Measurements from ENCODE around the gene PTCH1.
A peak's percentile ranks its signal among the peaks of the same experiment; 100 is the strongest.

The PTCH1 gene

GRCh38 chr9:95477885-95478284 lies 38.9 kb downstream of the PTCH1 start:
- Histone ChIP-seq H3K27me3 (ENCODE audit: control insufficient read depth in 5 of 5, insufficient read depth in 4 of 5, low read length in 5 of 5) (no peaks in the 10 kb centered on the region), H3K27ac (ENCODE audit: low read depth, low read length) (no peak overlapping the region), H3K9ac (ENCODE audit: low read length in 5 of 5) (no peak overlapping the region), H3K36me3 (ENCODE audit: control insufficient read depth in 5 of 5, insufficient read depth in 5 of 5, low read length in 5 of 5) (peaks cover 13 to 70% (median 67%) of the 10 kb centered on the region in 5 donors), H3K9me3 (ENCODE audit: control insufficient read depth in 5 of 5, low read length in 5 of 5) (no peaks in the 10 kb centered on the region), H3K4me3 (ENCODE audit: low read depth in 1 of 5, low read length in 5 of 5) (no peak overlapping the region), H3K4me1 (ENCODE audit: control insufficient read depth in 5 of 5, insufficient read depth in 5 of 5, low read length in 5 of 5) (no peaks in the 10 kb centered on the region)

GRCh38 chr9:95477441-95477840 lies 39.3 kb downstream of the PTCH1 start:
- H3K4me3 ChIP-seq (ENCODE audit: low read depth in 1 of 5, low read length in 5 of 5), result no peak overlapping the region
- H3K27ac ChIP-seq (ENCODE audit: low read depth, low read length), result no peak overlapping the region

GRCh38 chr9:95468791-95469190 lies 48.0 kb downstream of the PTCH1 start:
- peaks cover 14 to 66% (median 53%) of the 10 kb centered on the region in 5 donors for H3K36me3 ChIP-seq (ENCODE audit: control insufficient read depth in 5 of 5, insufficient read depth in 5 of 5, low read length in 5 of 5)
- no peaks in the 10 kb centered on the region for H3K27me3 ChIP-seq (ENCODE audit: control insufficient read depth in 5 of 5, insufficient read depth in 4 of 5, low read length in 5 of 5)
- no peak overlapping the region for H3K27ac ChIP-seq (ENCODE audit: low read depth, low read length)
- H3K4me1 ChIP-seq (ENCODE audit: control insufficient read depth in 5 of 5, insufficient read depth in 5 of 5, low read length in 5 of 5), result no peaks in the 10 kb centered on the region
- no peaks in the 10 kb centered on the region for H3K9me3 ChIP-seq (ENCODE audit: control insufficient read depth in 5 of 5, low read length in 5 of 5)
- H3K9ac ChIP-seq (ENCODE audit: low read length in 5 of 5), result no peak overlapping the region
- H3K4me3 ChIP-seq (ENCODE audit: low read depth in 1 of 5, low read length in 5 of 5), result no peak overlapping the region

More at GRCh38 chr9:95477441-95477840, 39.3 kb downstream of the PTCH1 start:
- no peaks in the 10 kb centered on the region for H3K9me3 ChIP-seq (ENCODE audit: control insufficient read depth in 5 of 5, low read length in 5 of 5)
- no peaks in the 10 kb centered on the region for H3K4me1 ChIP-seq (ENCODE audit: control insufficient read depth in 5 of 5, insufficient read depth in 5 of 5, low read length in 5 of 5)
- no peaks in the 10 kb centered on the region for H3K27me3 ChIP-seq (ENCODE audit: control insufficient read depth in 5 of 5, insufficient read depth in 4 of 5, low read length in 5 of 5)
- peaks cover 13 to 74% (median 71%) of the 10 kb centered on the region in 5 donors for H3K36me3 ChIP-seq (ENCODE audit: control insufficient read depth in 5 of 5, insufficient read depth in 5 of 5, low read length in 5 of 5)
- H3K9ac ChIP-seq (ENCODE audit: low read length in 5 of 5), result no peak overlapping the region

- Histone ChIP-seq H3K9me3 (ENCODE audit: control insufficient read depth in 5 of 5, low read length in 5 of 5) (no peaks in the 10 kb centered on the region), H3K27ac (ENCODE audit: low read depth, low read length) (no peak overlapping the region), H3K4me3 (ENCODE audit: low read depth in 1 of 5, low read length in 5 of 5) (no peak overlapping the region), H3K36me3 (ENCODE audit: control insufficient read depth in 5 of 5, insufficient read depth in 5 of 5, low read length in 5 of 5) (peaks cover 14 to 53% (median 44%) of the 10 kb centered on the region in 5 donors), H3K27me3 (ENCODE audit: control insufficient read depth in 5 of 5, insufficient read depth in 4 of 5, low read length in 5 of 5) (no peaks in the 10 kb centered on the region), H3K9ac (ENCODE audit: low read length in 5 of 5) (no peak overlapping the region), H3K4me1 (ENCODE audit: control insufficient read depth in 5 of 5, insufficient read depth in 5 of 5, low read length in 5 of 5) (peaks cover 5 to 17% (median 16%) of the 10 kb centered on the region in 5 donors)
Measured at GRCh38 chr9:95465115-95465514, 51.7 kb downstream of the PTCH1 start.

- Histone ChIP-seq H3K4me3 (ENCODE audit: low read depth in 1 of 5, low read length in 5 of 5) (peak overlapping the region in 2 of 5 donors; percentile 55 to 60), H3K9me3 (ENCODE audit: control insufficient read depth in 5 of 5, low read length in 5 of 5) (no peaks in the 10 kb centered on the region), H3K4me1 (ENCODE audit: control insufficient read depth in 5 of 5, insufficient read depth in 5 of 5, low read length in 5 of 5) (peaks cover 5 to 17% (median 16%) of the 10 kb centered on the region in 5 donors), H3K27ac (ENCODE audit: low read depth, low read length) (no peak overlapping the region), H3K36me3 (ENCODE audit: control insufficient read depth in 5 of 5, insufficient read depth in 5 of 5, low read length in 5 of 5) (peaks cover 12 to 55% (median 45%) of the 10 kb centered on the region in 5 donors), H3K9ac (ENCODE audit: low read length in 5 of 5) (peak overlapping the region in 1 of 5 donors; percentile 37), H3K27me3 (ENCODE audit: control insufficient read depth in 5 of 5, insufficient read depth in 4 of 5, low read length in 5 of 5) (no peaks in the 10 kb centered on the region)
Measured at GRCh38 chr9:95463148-95464060, 53.4 kb downstream of the PTCH1 start.

- H3K27ac ChIP-seq (ENCODE audit: low read depth, low read length), result no peak overlapping the region
Measured at GRCh38 chr9:95462249-95463147, 54.3 kb downstream of the PTCH1 start.

GRCh38 chr9:95461448-95462248 lies 55.1 kb downstream of the PTCH1 start:
- Histone ChIP-seq H3K9ac (ENCODE audit: low read length in 5 of 5) (no peak overlapping the region), H3K36me3 (ENCODE audit: control insufficient read depth in 5 of 5, insufficient read depth in 5 of 5, low read length in 5 of 5) (peaks cover 14 to 56% (median 41%) of the 10 kb centered on the region in 5 donors), H3K4me1 (ENCODE audit: control insufficient read depth in 5 of 5, insufficient read depth in 5 of 5, low read length in 5 of 5) (peaks cover 5 to 17% (median 16%) of the 10 kb centered on the region in 5 donors), H3K4me3 (ENCODE audit: low read depth in 1 of 5, low read length in 5 of 5) (peak overlapping the region in 1 of 5 donors; percentile 47), H3K27ac (ENCODE audit: low read depth, low read length) (no peak overlapping the region), H3K27me3 (ENCODE audit: control insufficient read depth in 5 of 5, insufficient read depth in 4 of 5, low read length in 5 of 5) (no peaks in the 10 kb centered on the region), H3K9me3 (ENCODE audit: control insufficient read depth in 5 of 5, low read length in 5 of 5) (no peaks in the 10 kb centered on the region)

More at GRCh38 chr9:95462249-95463147, 54.3 kb downstream of the PTCH1 start:
- H3K9ac ChIP-seq (ENCODE audit: low read length in 5 of 5), result peak overlapping the region in 3 of 5 donors; percentile 24 to 53 (median 44)
- peaks cover 5 to 17% (median 16%) of the 10 kb centered on the region in 5 donors for H3K4me1 ChIP-seq (ENCODE audit: control insufficient read depth in 5 of 5, insufficient read depth in 5 of 5, low read length in 5 of 5)
- peak overlapping the region; percentile 47 to 68 (median 55) for H3K4me3 ChIP-seq (ENCODE audit: low read depth in 1 of 5, low read length in 5 of 5)
- peaks cover 17 to 57% (median 46%) of the 10 kb centered on the region in 5 donors for H3K36me3 ChIP-seq (ENCODE audit: control insufficient read depth in 5 of 5, insufficient read depth in 5 of 5, low read length in 5 of 5)
- H3K27me3 ChIP-seq (ENCODE audit: control insufficient read depth in 5 of 5, insufficient read depth in 4 of 5, low read length in 5 of 5), result no peaks in the 10 kb centered on the region
- H3K9me3 ChIP-seq (ENCODE audit: control insufficient read depth in 5 of 5, low read length in 5 of 5), result no peaks in the 10 kb centered on the region

- Histone ChIP-seq H3K4me3 (ENCODE audit: low read depth in 1 of 5, low read length in 5 of 5) (no peak overlapping the region), H3K4me1 (ENCODE audit: control insufficient read depth in 5 of 5, insufficient read depth in 5 of 5, low read length in 5 of 5) (peaks cover 5 to 17% (median 16%) of the 10 kb centered on the region in 5 donors), H3K27ac (ENCODE audit: low read depth, low read length) (no peak overlapping the region), H3K9ac (ENCODE audit: low read length in 5 of 5) (no peak overlapping the region), H3K27me3 (ENCODE audit: control insufficient read depth in 5 of 5, insufficient read depth in 4 of 5, low read length in 5 of 5) (no peaks in the 10 kb centered on the region), H3K36me3 (ENCODE audit: control insufficient read depth in 5 of 5, insufficient read depth in 5 of 5, low read length in 5 of 5) (peaks cover 13 to 61% (median 50%) of the 10 kb centered on the region in 5 donors), H3K9me3 (ENCODE audit: control insufficient read depth in 5 of 5, low read length in 5 of 5) (no peaks in the 10 kb centered on the region)
Measured at GRCh38 chr9:95460518-95461164, 56.1 kb downstream of the PTCH1 start.

All from subcutaneous abdominal adipose tissue (tissue), 5 donors.